NB4 (cell line): ENCODE data around the gene ACSM2B.

Source experiments
- CTCF ChIP-seq: IDR thresholded peaks from one replicate; pipeline ENCODE4 v1.5.1; 2012; ENCODE audit warnings: low read depth, low read length
- MAX ChIP-seq: IDR thresholded peaks from 2 replicates; pipeline ENCODE4 v1.6.1; 2011; ENCODE audit warnings: low read depth, low read length
- MYC ChIP-seq: IDR thresholded peaks from 2 replicates; pipeline ENCODE4 v1.6.1; 2011; ENCODE audit warnings: low read depth, low read length
- POLR2A ChIP-seq: IDR thresholded peaks from 2 replicates; pipeline ENCODE4 v1.6.1; 2011; ENCODE audit warnings: mild to moderate bottlenecking; ENCODE audit not compliant: insufficient read length; ENCODE audit errors: extremely low read depth

- TF ChIP-seq CTCF: no peak
- TF ChIP-seq POLR2A: no peak
- no peak for TF ChIP-seq MYC
- TF ChIP-seq MAX: no peak
These were observed 41.1 kb upstream of the ACSM2B start for GRCh38 chr16:20617271-20617670.
